K562 (cell line): Measurements from ENCODE around the gene STAU1. TPM values are rescaled to one million over a fixed set of nuclear protein-coding genes. Genes with fewer than 3 reads are reported as not detected.

Experiments
- ATAC-seq: fragments of 200-7000 bp; cut with Tn5 transposase; 3 replicates; pipeline ENCODE4 v1.9.1; 2020; ENCODE audit warnings: moderate library complexity
- BruUV-seq: library from RNA; stranded (reverse); fragments of 400-500 nt; replicated peaks from 2 replicates; lab custom pipeline; 2021; lab: Mats Ljungman, UMichigan
- CTCF ChIA-PET: fragments of 300-600 bp; formaldehyde crosslinking; extraction: SDS; loops from one replicate; lab custom pipeline; 2021; ENCODE audit warnings: low intra/inter-chr PET ratio; lab: Yijun Ruan, JAX
- POLR2A ChIA-PET: fragments of 300-600, 350-650 bp; sonication (Branson Sonifier 250); formaldehyde crosslinking; extraction: SDS; loops from one replicate; lab custom pipeline; 2021; ENCODE audit warnings: antibody characterized with exemption, inconsistent platforms; lab: Yijun Ruan, JAX
- DNase-seq, 4 experiments: peaks; one replicate each; pipeline versions ENCODE4 v3.0.0 to v3.0.0-alpha.2; 2011 to 2018; ENCODE audit warnings: low spot score in 3 of 4, mixed read lengths in 3 of 4; ENCODE audit errors: extremely low read depth in 1 of 4
- FAIRE-seq: peaks from 2 replicates; lab custom pipeline; 2011; peaks lifted over from hg19 to GRCh38; lab: Jason Lieb, UNC
- H2AFZ ChIP-seq: 2 replicates; pipeline ENCODE4 v1.6.0; 2011; ENCODE audit warnings: low read depth, low read length, control low read depth, inconsistent platforms
- H3K27ac ChIP-seq: fragments of 200-600 bp; 3 replicates; pipeline ENCODE4 v1.8.0; 2011; ENCODE audit warnings: low read depth, mild to moderate bottlenecking, control low read depth, inconsistent platforms, low read length, moderate library complexity, mixed read lengths; ENCODE audit errors: extremely low read depth
- H3K27me3 ChIP-seq, 2 experiments: fragments of 300-600 bp in 1 of 2; 2 replicates in 1 of 2; 3 replicates in 1 of 2; pipeline versions ENCODE4 v1.6.0 to v1.8.0; 2011; ENCODE audit warnings: inconsistent platforms in 2 of 2, low read length in 2 of 2, mild to moderate bottlenecking in 1 of 2, mixed read lengths in 1 of 2, moderate library complexity in 1 of 2; ENCODE audit not compliant: control insufficient read depth in 2 of 2, insufficient read depth in 2 of 2
- H3K36me3 ChIP-seq: fragments of 300-600 bp; 3 replicates; pipeline ENCODE4 v1.8.0; 2011; ENCODE audit warnings: mild to moderate bottlenecking, low read length, inconsistent platforms; ENCODE audit not compliant: control insufficient read depth, insufficient read depth
- H3K4me1 ChIP-seq, 2 experiments: fragments of 200-600 bp in 1 of 2; replicated peaks in 1 of 2; 2 replicates in 1 of 2; 3 replicates in 1 of 2; pipeline versions ENCODE4 v1.5.1 to v1.8.0; 2011; ENCODE audit warnings: inconsistent platforms in 2 of 2, low read length in 2 of 2, mild to moderate bottlenecking in 1 of 2, mixed read lengths in 1 of 2, moderate library complexity in 1 of 2; ENCODE audit not compliant: control insufficient read depth in 2 of 2, insufficient read depth in 2 of 2
- H3K4me2 ChIP-seq: 2 replicates; pipeline ENCODE4 v1.6.1; 2011; ENCODE audit warnings: low read length, control low read depth, inconsistent platforms, mixed read lengths; ENCODE audit not compliant: insufficient read depth
- H3K4me3 ChIP-seq: fragments of 200-600 bp; sonication (generic), shearing (Covaris generic); 2 replicates; pipeline ENCODE4 v1.5.1; 2016; ENCODE audit warnings: control low read depth, inconsistent platforms
- H3K79me2 ChIP-seq: fragments of 200-600 bp; 3 replicates; pipeline ENCODE4 v1.8.0; 2011; ENCODE audit warnings: low read length, inconsistent platforms; ENCODE audit not compliant: control insufficient read depth, insufficient read depth
- H3K9ac ChIP-seq, 2 experiments: 2 replicates each; pipeline versions ENCODE4 v1.6.0 to v1.6.1; 2011; ENCODE audit warnings: low read depth in 2 of 2, low read length in 2 of 2, control low read depth in 1 of 2, inconsistent platforms in 1 of 2, mild to moderate bottlenecking in 1 of 2, mixed read lengths in 1 of 2; ENCODE audit not compliant: insufficient read depth in 1 of 2
- H3K9me1 ChIP-seq: one replicate; pipeline ENCODE4 v1.6.0; 2011; ENCODE audit warnings: inconsistent platforms, mild to moderate bottlenecking, low read length, moderate library complexity; ENCODE audit not compliant: control insufficient read depth, insufficient read depth
- H3K9me3 ChIP-seq: replicated peaks from 2 replicates; pipeline ENCODE4 v1.5.1; 2011; ENCODE audit warnings: low read depth, low read length, inconsistent platforms; ENCODE audit not compliant: control insufficient read depth, insufficient read depth
- H4K20me1 ChIP-seq: replicated peaks from 2 replicates; pipeline ENCODE4 v1.6.1; 2011; ENCODE audit warnings: low read length, inconsistent platforms, mixed read lengths; ENCODE audit not compliant: control insufficient read depth, insufficient read depth
- AFF4 ChIP-seq: sonication (generic); formaldehyde crosslinking; IDR thresholded peaks from 2 replicates; pipeline ENCODE4 v1.8.0; 2023; ENCODE audit warnings: mild to moderate bottlenecking, missing genetic modification reagents
- REST ChIP-seq, 2 experiments: fragments of 450-650 bp; formaldehyde crosslinking in 1 of 2; IDR thresholded peaks; 2 replicates each; pipeline versions ENCODE4 v1.4.0 to v1.6.1; 2014 to 2020; ENCODE audit warnings: mild to moderate bottlenecking in 2 of 2, borderline replicate concordance in 1 of 2, low read depth in 1 of 2
- SNAPC5 ChIP-seq: fragments of 250-450 bp; sonication (Bioruptor Pico); IDR thresholded peaks from 2 replicates; pipeline ENCODE4 v1.8.0; 2021; ENCODE audit warnings: moderate library complexity, mild to moderate bottlenecking, inconsistent platforms
- ZNF280B ChIP-seq: fragments of 250-450 bp; sonication (Bioruptor Pico); IDR thresholded peaks from 2 replicates; pipeline ENCODE4 v1.5.1; 2021; ENCODE audit warnings: mild to moderate bottlenecking
- WGBS: fragments of 100-300 bp; shearing (Covaris generic); methylation state at CpG from one replicate; pipeline ENCODE4 v1.1.6; 2016; ENCODE audit warnings: low coverage, mixed read lengths; ENCODE audit not compliant: insufficient coverage; ENCODE audit errors: missing lambda C conversion rate; 5-methylcytosine and 5-hydroxymethylcytosine counted together
- in situ Hi-C: fragments of 300-500 bp; cut with MboI; formaldehyde crosslinking; loops from 4 replicates; pipeline ENCODE4 v1.15.0; 2018; ENCODE audit warnings: inconsistent platforms, mixed read lengths
- intact Hi-C: fragments of 100-400 bp; cut with micrococcal nuclease; formaldehyde crosslinking; loops from 2 replicates; pipeline ENCODE4 v1.14.2; 2022
- polyA plus RNA-seq, 8 experiments: library from polyadenylated mRNA; depleted of rRNA in 4 of 8; stranded (reverse) in 5 of 8; unstranded in 3 of 8; fragments of >200 nt; fragmentation: Nextera tagmentation in 2 of 8; fragmentation: Illumina TruSeq in 1 of 8; extraction: Ambion mirVana in 2 of 8; extraction: Trizol in 1 of 8; gene quantifications; 2 replicates each; pipeline versions ENCODE4 v1.2.1 to v1.2.3, GENCODE V29; 2011 to 2014; ENCODE audit warnings: inconsistent platforms in 1 of 8, missing spikeins in 1 of 8
- total RNA-seq, 7 experiments: library from RNA; depleted of rRNA in 6 of 7; stranded (reverse); fragments of >200 nt in 6 of 7; fragmentation: Illumina TruSeq in 2 of 7; extraction: Trizol in 2 of 7; gene quantifications; 2 replicates each; pipeline versions ENCODE4 v1.2.1 to v1.2.3, GENCODE V29; 2011 to 2021; ENCODE audit warnings: low replicate concordance in 1 of 7

The STAU1 gene
- total and polyA plus RNA-seq, 9 of the 15 experiments (the other 6 are each of a cell fraction or from before 2014, with no cell fraction given) = 18.0 to 106 (median 50.6) TPM

GRCh38 chr20:49149281-49150045 lies 38.7 kb downstream of the STAU1 start:
- no TSS peak for BruUV-seq
- TF ChIP-seq ZNF280B (no peak), REST (IDR thresholded peaks at IDR 0.05; ENCODE audit: borderline replicate concordance) (no peak), REST (CRISPR knock-in tag; IDR thresholded peaks at IDR 0.05; ENCODE audit: low read depth) (no peak), SNAPC5 (no peak), AFF4 (CRISPR knock-in tag) (no peak)

More at GRCh38 chr20:49149281-49150045, 38.7 kb downstream of the STAU1 start:
- no peak overlapping the region for H3K9ac ChIP-seq
- no peaks in the 10 kb centered on the region for H3K4me1 ChIP-seq
- H3K27ac ChIP-seq = no peak overlapping the region
- FAIRE-seq (no peak), ATAC-seq (no peak), DNase-seq (no peak)
- no peaks in the 10 kb centered on the region for H3K27me3 ChIP-seq
- WGBS = 93% methylated on average over 6 of the region's 6 CpGs
- no peak overlapping the region for H2AFZ ChIP-seq
- intact Hi-C loops = no loop called here
- H4K20me1 ChIP-seq = no peaks in the 10 kb centered on the region
- H3K4me2 ChIP-seq = no peak overlapping the region
- no peaks in the 10 kb centered on the region for H3K9me1 ChIP-seq
- peaks cover 25% of the 10 kb centered on the region for H3K79me2 ChIP-seq
- ChIA-PET POLR2A (interaction anchor here (0.5 to 0.9 kb wide), 3 partner anchors 12 to 156 kb away, joined by 3 read pairs; no protein-coding TSS in a partner anchor), CTCF (no interaction called here)
- peaks cover 82% of the 10 kb centered on the region for H3K36me3 ChIP-seq
- H3K4me3 ChIP-seq = no peak overlapping the region
- in situ Hi-C loops = no loop called here
- H3K9me3 ChIP-seq = no peaks in the 10 kb centered on the region
